Mesenchymal stem cell (in vitro differentiated cells and primary cell): ENCODE results near the gene GAGE12J.
A peak's percentile ranks its signal among the peaks of the same experiment; 100 is the strongest.

ENCODE experiments used
- DNase-seq: peaks from one replicate; pipeline ENCODE4 v3.0.0-alpha.2; 2013
- H2AFZ ChIP-seq: one replicate; pipeline ENCODE4 v1.6.1; 2013; ENCODE audit warnings: low read depth, mild to moderate bottlenecking, control low read depth, inconsistent platforms, low read length, moderate library complexity
- H2AK5ac ChIP-seq: 2 replicates; pipeline ENCODE4 v1.6.1; 2013; ENCODE audit warnings: low read length, moderate library complexity, mild to moderate bottlenecking, inconsistent platforms; ENCODE audit not compliant: severe bottlenecking
- H2BK120ac ChIP-seq: one replicate; pipeline ENCODE4 v1.6.1; 2013; ENCODE audit warnings: low read depth, mild to moderate bottlenecking, inconsistent platforms, low read length, moderate library complexity
- H2BK12ac ChIP-seq, 2 experiments: one replicate each; pipeline ENCODE4 v1.6.1; 2013; ENCODE audit warnings: inconsistent platforms in 2 of 2, low read length in 2 of 2, mild to moderate bottlenecking in 2 of 2, moderate library complexity in 2 of 2, control low read depth in 1 of 2
- H2BK15ac ChIP-seq: one replicate; pipeline ENCODE4 v1.6.1; 2013; ENCODE audit warnings: mild to moderate bottlenecking, low read depth, inconsistent platforms; ENCODE audit not compliant: poor library complexity, severe bottlenecking
- H2BK5ac ChIP-seq: 2 replicates; pipeline ENCODE4 v1.6.1; 2013; ENCODE audit warnings: low read depth, mild to moderate bottlenecking, low read length, control low read depth, inconsistent platforms; ENCODE audit not compliant: poor library complexity, severe bottlenecking
- H3K14ac ChIP-seq, 2 experiments: one replicate each; pipeline ENCODE4 v1.6.1; 2013; ENCODE audit warnings: inconsistent platforms in 2 of 2, low read length in 2 of 2, control low read depth in 1 of 2, mild to moderate bottlenecking in 1 of 2, moderate library complexity in 1 of 2
- H3K18ac ChIP-seq, 2 experiments: one replicate each; pipeline ENCODE4 v1.6.1; 2013; ENCODE audit warnings: inconsistent platforms in 2 of 2, low read length in 2 of 2, control low read depth in 1 of 2, low read depth in 1 of 2, mild to moderate bottlenecking in 1 of 2
- H3K23ac ChIP-seq, 2 experiments: one replicate each; pipeline ENCODE4 v1.6.1; 2013; ENCODE audit warnings: inconsistent platforms in 2 of 2, low read length in 2 of 2, mild to moderate bottlenecking in 2 of 2, moderate library complexity in 2 of 2, control low read depth in 1 of 2
- H3K27ac ChIP-seq: 2 replicates; pipeline ENCODE4 v1.5.1; 2013; ENCODE audit warnings: mild to moderate bottlenecking, moderate library complexity, low read length, control low read depth, inconsistent platforms; ENCODE audit not compliant: poor library complexity, severe bottlenecking
- H3K27me3 ChIP-seq, 2 experiments: 2 replicates each; pipeline versions ENCODE4 v1.6.1 to v1.7.0; 2013; ENCODE audit warnings: low read length in 2 of 2, mild to moderate bottlenecking in 2 of 2, moderate library complexity in 2 of 2, control low read depth in 1 of 2, inconsistent platforms in 1 of 2; ENCODE audit not compliant: control insufficient read depth in 1 of 2, insufficient read depth in 1 of 2
- H3K36me3 ChIP-seq, 2 experiments: 2 replicates each; pipeline versions ENCODE4 v1.6.1 to v1.7.0; 2013; ENCODE audit warnings: low read length in 2 of 2, control low read depth in 1 of 2, inconsistent platforms in 1 of 2, low read depth in 1 of 2, mild to moderate bottlenecking in 1 of 2; ENCODE audit not compliant: insufficient read depth in 2 of 2, control insufficient read depth in 1 of 2
- H3K4ac ChIP-seq, 2 experiments: one replicate each; pipeline ENCODE4 v1.6.1; 2013; ENCODE audit warnings: inconsistent platforms in 2 of 2, low read length in 2 of 2, mild to moderate bottlenecking in 2 of 2, moderate library complexity in 2 of 2, control low read depth in 1 of 2, low read depth in 1 of 2
- H3K4me1 ChIP-seq: 2 replicates; pipeline ENCODE4 v1.6.1; 2013; ENCODE audit warnings: low read depth, low read length, control low read depth; ENCODE audit not compliant: control insufficient read depth, insufficient read depth
- H3K4me2 ChIP-seq: 2 replicates; pipeline ENCODE4 v1.6.1; 2013; ENCODE audit warnings: low read length, mild to moderate bottlenecking, inconsistent platforms; ENCODE audit not compliant: poor library complexity, severe bottlenecking
- H3K4me3 ChIP-seq, 2 experiments: 2 replicates each; pipeline versions ENCODE4 v1.5.1 to v1.7.0; 2013; ENCODE audit warnings: low read length in 2 of 2, mild to moderate bottlenecking in 2 of 2, control low read depth in 1 of 2, low read depth in 1 of 2; ENCODE audit not compliant: insufficient read depth in 1 of 2
- H3K79me1 ChIP-seq: replicated peaks from 2 replicates; pipeline ENCODE4 v1.6.1; 2013; ENCODE audit warnings: mild to moderate bottlenecking, control low read depth, low read length, inconsistent platforms; ENCODE audit not compliant: poor library complexity, severe bottlenecking
- H3K9ac ChIP-seq: 2 replicates; pipeline ENCODE4 v1.7.0; 2013; ENCODE audit warnings: mild to moderate bottlenecking, low read length, moderate library complexity
- H3K9me3 ChIP-seq: 2 replicates; pipeline ENCODE4 v1.7.0; 2013; ENCODE audit warnings: mild to moderate bottlenecking, low read length; ENCODE audit not compliant: control insufficient read depth
- H4K8ac ChIP-seq: one replicate; pipeline ENCODE4 v1.6.1; 2013; ENCODE audit warnings: inconsistent platforms, mild to moderate bottlenecking, low read length, moderate library complexity
- H4K91ac ChIP-seq: one replicate; pipeline ENCODE4 v1.6.1; 2013; ENCODE audit warnings: mild to moderate bottlenecking, low read length, inconsistent platforms
- WGBS: methylation state at CpG from one replicate; pipeline ENCODE4 v1.1.7; 2013; ENCODE audit warnings: mixed read lengths; 5-methylcytosine and 5-hydroxymethylcytosine counted together

The GAGE12J gene

GRCh38 chrX:49309401-49309981 is 12.3 kb upstream of the GAGE12J start:
- no peak overlapping the region for H2BK5ac ChIP-seq
- H3K4me3 ChIP-seq, result peak overlapping the region in 1 of 2 experiments; percentile 72
- WGBS, result 40% methylated on average over 5 of the region's 8 CpGs
- H3K18ac ChIP-seq, result no peak overlapping the region
- H3K9ac ChIP-seq, result peak overlapping the region; percentile 84
- H2AFZ ChIP-seq, result no peak overlapping the region
- no peaks in the 10 kb centered on the region for H3K36me3 ChIP-seq
- H2BK15ac ChIP-seq, result no peak overlapping the region
- H3K79me1 ChIP-seq, result no peaks in the 10 kb centered on the region
- H3K4me1 ChIP-seq, result peaks cover 2% of the 10 kb centered on the region
- H3K14ac ChIP-seq, result no peak overlapping the region
- H2AK5ac ChIP-seq, result no peak overlapping the region
- H3K9me3 ChIP-seq, result no peaks in the 10 kb centered on the region
- H3K27me3 ChIP-seq, result peaks cover 0 to 57% of the 10 kb centered on the region in 2 experiments
- no peak overlapping the region for H3K23ac ChIP-seq
- H4K8ac ChIP-seq, result peak overlapping the region; percentile 64
- peak overlapping the region; percentile 54 for H3K27ac ChIP-seq
- H4K91ac ChIP-seq, result no peak overlapping the region
- H2BK12ac ChIP-seq, result no peak overlapping the region
- H2BK120ac ChIP-seq, result no peak overlapping the region
- H3K4me2 ChIP-seq, result peak overlapping the region; percentile 16
- DNase-seq, result peak; percentile 23
- no peak overlapping the region for H3K4ac ChIP-seq

GRCh38 chrX:49310371-49310770 is 11.5 kb upstream of the GAGE12J start:
- Histone ChIP-seq H3K4me2 (no peak overlapping the region), H4K91ac (no peak overlapping the region), H3K4me3 (no peak overlapping the region), H3K14ac (no peak overlapping the region), H2BK120ac (no peak overlapping the region), H3K27ac (no peak overlapping the region), H3K4me1 (peaks cover 2% of the 10 kb centered on the region), H2BK5ac (no peak overlapping the region), H3K27me3 (peaks cover 0 to 53% of the 10 kb centered on the region in 2 experiments), H3K79me1 (no peaks in the 10 kb centered on the region), H2AK5ac (no peak overlapping the region), H2AFZ (no peak overlapping the region), H3K9me3 (no peaks in the 10 kb centered on the region), H3K9ac (peak overlapping the region; percentile 84), H3K36me3 (no peaks in the 10 kb centered on the region), H4K8ac (no peak overlapping the region), H3K18ac (no peak overlapping the region), H3K4ac (no peak overlapping the region), H2BK15ac (no peak overlapping the region), H3K23ac (no peak overlapping the region), H2BK12ac (no peak overlapping the region)
- DNase-seq, result no peak
- WGBS, result 69% methylated on average over 13 of the region's 18 CpGs

- no peak overlapping the region for H2BK5ac ChIP-seq
- H3K18ac ChIP-seq, result no peak overlapping the region
- no peak overlapping the region for H3K27ac ChIP-seq
- 93% methylated on average over 2 of the region's 2 CpGs for WGBS
- H3K79me1 ChIP-seq, result no peaks in the 10 kb centered on the region
- H3K4ac ChIP-seq, result no peak overlapping the region
- peaks cover 2% of the 10 kb centered on the region for H3K4me1 ChIP-seq
- H2BK15ac ChIP-seq, result no peak overlapping the region
- no peaks in the 10 kb centered on the region for H3K36me3 ChIP-seq
- no peak for DNase-seq
- H4K8ac ChIP-seq, result no peak overlapping the region
- no peak overlapping the region for H2AK5ac ChIP-seq
- no peak overlapping the region for H3K14ac ChIP-seq
- no peak overlapping the region for H2AFZ ChIP-seq
- no peak overlapping the region for H4K91ac ChIP-seq
- no peak overlapping the region for H3K23ac ChIP-seq
- H3K27me3 ChIP-seq, result peaks cover 0 to 41% of the 10 kb centered on the region in 2 experiments
- no peak overlapping the region for H3K9ac ChIP-seq
- H2BK120ac ChIP-seq, result no peak overlapping the region
- no peaks in the 10 kb centered on the region for H3K9me3 ChIP-seq
- no peak overlapping the region for H3K4me3 ChIP-seq
- no peak overlapping the region for H2BK12ac ChIP-seq
- no peak overlapping the region for H3K4me2 ChIP-seq
Observed at GRCh38 chrX:49312176-49312575, 9.7 kb upstream of the GAGE12J start.

- no peak overlapping the region for H2BK12ac ChIP-seq
- H3K23ac ChIP-seq, result no peak overlapping the region
- H3K27me3 ChIP-seq, result peaks cover 0 to 21% of the 10 kb centered on the region in 2 experiments
- no peak overlapping the region for H3K9ac ChIP-seq
- no peaks in the 10 kb centered on the region for H3K79me1 ChIP-seq
- no peak overlapping the region for H4K91ac ChIP-seq
- no peak overlapping the region for H2AK5ac ChIP-seq
- H2BK15ac ChIP-seq, result no peak overlapping the region
- H2BK5ac ChIP-seq, result no peak overlapping the region
- WGBS, result 69% methylated on average over 3 of the region's 4 CpGs
- H3K36me3 ChIP-seq, result no peaks in the 10 kb centered on the region
- no peak overlapping the region for H3K4ac ChIP-seq
- no peak overlapping the region for H3K4me2 ChIP-seq
- no peak overlapping the region for H3K27ac ChIP-seq
- no peak overlapping the region for H3K4me3 ChIP-seq
- H3K18ac ChIP-seq, result no peak overlapping the region
- DNase-seq, result no peak
- no peak overlapping the region for H4K8ac ChIP-seq
- no peaks in the 10 kb centered on the region for H3K4me1 ChIP-seq
- H2AFZ ChIP-seq, result no peak overlapping the region
- no peaks in the 10 kb centered on the region for H3K9me3 ChIP-seq
- no peak overlapping the region for H3K14ac ChIP-seq
- no peak overlapping the region for H2BK120ac ChIP-seq
Observed at GRCh38 chrX:49316085-49316484, 5.8 kb upstream of the GAGE12J start.
